ENCODE measurements around the gene DDIT3. TPM values are rescaled to one million over a fixed set of nuclear protein-coding genes. Genes with fewer than 3 reads are reported as not detected.
A peak's percentile ranks its signal among the peaks of the same experiment; 100 is the strongest.

DDIT3 gene
- total and polyA plus RNA-seq, 2 donors (not counting 1 experiment from before 2014, with no cell fraction given): 35.6 to 159 TPM

DNA sequence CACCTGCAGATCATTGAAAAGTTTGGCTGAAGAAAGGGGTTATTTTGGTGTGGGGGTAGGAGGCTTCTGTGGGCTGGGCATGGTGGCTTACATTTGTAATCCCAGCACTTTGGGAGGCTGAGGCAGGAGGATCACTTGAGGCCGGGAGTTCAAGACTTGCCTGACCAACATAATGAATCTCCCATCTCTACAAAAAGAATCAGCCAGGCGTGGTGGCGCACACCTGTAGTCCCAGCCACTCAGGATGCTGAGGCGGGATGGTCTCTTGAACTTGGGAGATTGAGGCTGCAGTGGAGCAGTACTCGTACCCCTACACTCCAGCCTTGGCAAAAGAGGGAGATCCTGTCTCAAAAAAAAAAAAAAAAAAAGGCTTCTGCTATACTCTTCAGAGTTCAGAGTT, 7.0 kb downstream of the DDIT3 start:
- Mint-ChIP-seq H3K4me1 (peaks cover 6% of the 10 kb centered on the region), H3K27ac (no peak overlapping the region), H3K4me3 (no peak overlapping the region), H3K9me3 (ENCODE audit: insufficient read depth) (no peaks in the 10 kb centered on the region), H3K27me3 (no peaks in the 10 kb centered on the region)
- H3K79me2 ChIP-seq (ENCODE audit: control insufficient read depth, insufficient read depth, low read length): peaks cover 7% of the 10 kb centered on the region
- H3K9me3 ChIP-seq (ENCODE audit: control extremely low read depth in 1 of 3, control insufficient read depth in 2 of 3, insufficient read depth in 1 of 3, low read length in 2 of 3): no peaks in the 10 kb centered on the region
- intact Hi-C loops (cut with micrococcal nuclease): no loop called here
- H2AFZ ChIP-seq (ENCODE audit: insufficient read depth, low read depth, low read length, poor library complexity, severe bottlenecking): no peak overlapping the region
- ATAC-seq (ENCODE audit: low read depth) (no peak), DNase-seq (no peak)
- H3K9ac ChIP-seq (ENCODE audit: low read length): no peak overlapping the region
- ChIA-PET CTCF (no interaction called here), POLR2A (no interaction called here)
- no peak for TF ChIP-seq EZH2 (IDR thresholded peaks at IDR 0.05; ENCODE audit: borderline replicate concordance, insufficient read depth, low read depth, low read length, poor library complexity, severe bottlenecking)
- TF ChIP-seq, protein P1, sequence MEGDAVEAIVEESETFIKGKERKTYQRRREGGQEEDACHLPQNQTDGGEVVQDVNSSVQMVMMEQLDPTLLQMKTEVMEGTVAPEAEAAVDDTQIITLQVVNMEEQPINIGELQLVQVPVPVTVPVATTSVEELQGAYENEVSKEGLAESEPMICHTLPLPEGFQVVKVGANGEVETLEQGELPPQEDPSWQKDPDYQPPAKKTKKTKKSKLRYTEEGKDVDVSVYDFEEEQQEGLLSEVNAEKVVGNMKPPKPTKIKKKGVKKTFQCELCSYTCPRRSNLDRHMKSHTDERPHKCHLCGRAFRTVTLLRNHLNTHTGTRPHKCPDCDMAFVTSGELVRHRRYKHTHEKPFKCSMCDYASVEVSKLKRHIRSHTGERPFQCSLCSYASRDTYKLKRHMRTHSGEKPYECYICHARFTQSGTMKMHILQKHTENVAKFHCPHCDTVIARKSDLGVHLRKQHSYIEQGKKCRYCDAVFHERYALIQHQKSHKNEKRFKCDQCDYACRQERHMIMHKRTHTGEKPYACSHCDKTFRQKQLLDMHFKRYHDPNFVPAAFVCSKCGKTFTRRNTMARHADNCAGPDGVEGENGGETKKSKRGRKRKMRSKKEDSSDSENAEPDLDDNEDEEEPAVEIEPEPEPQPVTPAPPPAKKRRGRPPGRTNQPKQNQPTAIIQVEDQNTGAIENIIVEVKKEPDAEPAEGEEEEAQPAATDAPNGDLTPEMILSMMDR (IDR thresholded peaks at IDR 0.05): no peak
- H3K4me2 ChIP-seq (replicated peaks; ENCODE audit: low read depth, low read length, poor library complexity, severe bottlenecking): no peak overlapping the region
- WGBS (ENCODE audit: insufficient coverage): 89% methylated on average over 1 of the region's 5 CpGs
- no peaks in the 10 kb centered on the region for H3K27me3 ChIP-seq (replicated peaks in 1 of 4; ENCODE audit: control extremely low read depth in 1 of 4, control insufficient read depth in 3 of 4, insufficient read depth in 4 of 4, low read length in 3 of 4)
- H3K4me1 ChIP-seq (ENCODE audit: control insufficient read depth in 2 of 2, insufficient read depth in 2 of 2, low read length in 2 of 2): peaks cover under 1 to 4% of the 10 kb centered on the region in 2 donors
- H3K4me3 ChIP-seq (ENCODE audit: control extremely low read depth in 1 of 5, extremely low read depth in 1 of 5, insufficient read depth in 1 of 5, low read depth in 2 of 5, low read length in 4 of 5): no peak overlapping the region
- H4K20me1 ChIP-seq (ENCODE audit: control insufficient read depth, insufficient read depth, low read length, poor library complexity, severe bottlenecking): peaks cover 5% of the 10 kb centered on the region
- peaks cover 27 to 73% of the 10 kb centered on the region in 2 experiments for H3K36me3 ChIP-seq (replicated peaks in 1 of 2; ENCODE audit: control extremely low read depth in 1 of 2, control insufficient read depth in 1 of 2, extremely low read depth in 1 of 2, insufficient read depth in 2 of 2, low read length in 1 of 2)
- H3K27ac ChIP-seq (ENCODE audit: low read length in 2 of 2): peak overlapping the region in 1 of 2 donors; percentile 12

DNA sequence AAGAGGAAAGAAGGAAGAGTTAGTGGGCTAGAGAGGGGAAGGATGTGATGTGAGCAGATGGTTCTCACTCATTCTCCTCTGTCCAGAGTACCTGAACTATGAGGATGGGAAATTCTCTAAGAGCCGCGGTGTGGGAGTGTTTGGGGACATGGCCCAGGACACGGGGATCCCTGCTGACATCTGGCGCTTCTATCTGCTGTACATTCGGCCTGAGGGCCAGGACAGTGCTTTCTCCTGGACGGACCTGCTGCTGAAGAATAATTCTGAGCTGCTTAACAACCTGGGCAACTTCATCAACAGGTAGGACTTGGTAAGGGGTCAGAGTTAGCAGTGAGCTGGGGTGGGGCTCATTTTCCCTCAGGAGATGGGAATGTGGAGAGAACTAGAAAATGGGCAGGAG, 7.6 kb downstream of the DDIT3 start:
- H3K27ac Mint-ChIP-seq: peak overlapping the region; percentile 46
- H4K20me1 ChIP-seq (ENCODE audit: control insufficient read depth, insufficient read depth, low read length, poor library complexity, severe bottlenecking): peaks cover 5% of the 10 kb centered on the region
- ChIA-PET CTCF (no interaction called here), POLR2A (interaction anchor here (0.7 kb wide), 1 partner anchor 10 kb away, joined by 5 read pairs; no protein-coding TSS in a partner anchor)
- H3K4me3 ChIP-seq (ENCODE audit: control extremely low read depth in 1 of 5, extremely low read depth in 1 of 5, insufficient read depth in 1 of 5, low read depth in 2 of 5, low read length in 4 of 5): no peak overlapping the region
- 99% methylated on average over 6 of the region's 6 CpGs for WGBS (ENCODE audit: insufficient coverage)
- H3K9ac ChIP-seq (ENCODE audit: low read length): no peak overlapping the region
- H3K4me3 Mint-ChIP-seq: no peak overlapping the region
- H3K4me1 ChIP-seq (ENCODE audit: control insufficient read depth in 2 of 2, insufficient read depth in 2 of 2, low read length in 2 of 2): no peaks in the 10 kb centered on the region
- H3K9me3 ChIP-seq (ENCODE audit: control extremely low read depth in 1 of 3, control insufficient read depth in 2 of 3, insufficient read depth in 1 of 3, low read length in 2 of 3): no peaks in the 10 kb centered on the region
- no peak for DNase-seq
- intact Hi-C loops (cut with micrococcal nuclease): no loop called here
- H3K36me3 ChIP-seq (replicated peaks in 1 of 2; ENCODE audit: control extremely low read depth in 1 of 2, control insufficient read depth in 1 of 2, extremely low read depth in 1 of 2, insufficient read depth in 2 of 2, low read length in 1 of 2): peaks cover 27 to 69% of the 10 kb centered on the region in 2 experiments
- H2AFZ ChIP-seq (ENCODE audit: insufficient read depth, low read depth, low read length, poor library complexity, severe bottlenecking): no peak overlapping the region
- H3K79me2 ChIP-seq (ENCODE audit: control insufficient read depth, insufficient read depth, low read length): peaks cover 3% of the 10 kb centered on the region
- H3K4me2 ChIP-seq (replicated peaks; ENCODE audit: low read depth, low read length, poor library complexity, severe bottlenecking): no peak overlapping the region
- H3K27me3 Mint-ChIP-seq: no peaks in the 10 kb centered on the region
- H3K9me3 Mint-ChIP-seq (ENCODE audit: insufficient read depth): no peaks in the 10 kb centered on the region
- no peaks in the 10 kb centered on the region for H3K27me3 ChIP-seq (replicated peaks in 1 of 4; ENCODE audit: control extremely low read depth in 1 of 4, control insufficient read depth in 3 of 4, insufficient read depth in 4 of 4, low read length in 3 of 4)
- TF ChIP-seq, protein P1 (IDR thresholded peaks at IDR 0.05): no peak
- H3K27ac ChIP-seq (ENCODE audit: low read length in 2 of 2): peak overlapping the region in 1 of 2 donors; percentile 20
- H3K4me1 Mint-ChIP-seq: peaks cover 2% of the 10 kb centered on the region
- ATAC-seq (ENCODE audit: low read depth): no peak

Measured in B cell (primary cell).